ENCODE measurements around the gene PXYLP1.

The PXYLP1 gene

GRCh38 chr3:141336672-141337522, 105.3 kb downstream of the PXYLP1 start:
- ChIA-PET POLR2A (interaction anchor here (0.9 to 1.0 kb wide), 2 partner anchors 25 to 150 kb away, joined by 3 to 5 read pairs; partner anchors contain the start of gene RASA2), CTCF (interaction anchor here (1.0 to 1.1 kb wide), 2 partner anchors 24 to 105 kb away, joined by 4 to 7 read pairs; no protein-coding TSS in a partner anchor)
- no peak for DNase-seq (ENCODE audit: extremely low spot score)
- no peak for TF ChIP-seq ZNF384 (IDR thresholded peaks at IDR 0.05)
- no peak for TF ChIP-seq ELF4 (IDR thresholded peaks at IDR 0.05)

GRCh38 chr3:141337523-141337854, 105.9 kb downstream of the PXYLP1 start:
- TF ChIP-seq PKNOX1 (IDR thresholded peaks at IDR 0.05), result no peak
- no peak for TF ChIP-seq ELF4 (IDR thresholded peaks at IDR 0.05)
- no peak for TF ChIP-seq FOXA1 (IDR thresholded peaks at IDR 0.05)
- TF ChIP-seq NFRKB (IDR thresholded peaks at IDR 0.05), result no peak
- TF ChIP-seq TARDBP (IDR thresholded peaks at IDR 0.05), result no peak
- TF ChIP-seq LEF1 (IDR thresholded peaks at IDR 0.05; ENCODE audit: borderline replicate concordance), result no peak
- no peak for TF ChIP-seq ARNT (IDR thresholded peaks at IDR 0.05)
- no peak for TF ChIP-seq HDGF (IDR thresholded peaks at IDR 0.05; ENCODE audit: borderline replicate concordance)
- no peak for TF ChIP-seq CTBP1 (IDR thresholded peaks at IDR 0.05; ENCODE audit: borderline replicate concordance)
- TF ChIP-seq FOXM1 (IDR thresholded peaks at IDR 0.05; ENCODE audit: borderline replicate concordance), result no peak
- no peak for TF ChIP-seq BHLHE40 (IDR thresholded peaks at IDR 0.05; ENCODE audit: borderline replicate concordance)
- no peak for TF ChIP-seq L3MBTL2 (conservative IDR thresholded peaks at IDR 0.05)
- TF ChIP-seq SP1 (IDR thresholded peaks at IDR 0.05), result no peak
- DNase-seq (ENCODE audit: extremely low spot score), result no peak
- ChIA-PET CTCF (interaction anchor here (1.0 to 1.1 kb wide), 2 partner anchors 23 to 104 kb away, joined by 4 to 7 read pairs; no protein-coding TSS in a partner anchor), POLR2A (interaction anchor here (0.9 to 1.0 kb wide), 2 partner anchors 26 to 149 kb away, joined by 3 to 5 read pairs; partner anchors contain the start of gene RASA2)

- ChIA-PET CTCF (interaction anchor here (1.1 kb wide), 1 partner anchor 23 kb away, joined by 7 read pairs; no protein-coding TSS in a partner anchor), POLR2A (interaction anchor here (1.0 kb wide), 1 partner anchor 26 kb away, joined by 5 read pairs; no protein-coding TSS in a partner anchor)
- DNase-seq (ENCODE audit: extremely low spot score), result no peak
- TF ChIP-seq ZNF384 (IDR thresholded peaks at IDR 0.05) (no peak), HDGF (IDR thresholded peaks at IDR 0.05; ENCODE audit: borderline replicate concordance) (no peak)
Measured at GRCh38 chr3:141337991-141338390, 106.4 kb downstream of the PXYLP1 start.

- CTCF ChIA-PET, result no interaction called here
- TF ChIP-seq CTBP1 (IDR thresholded peaks at IDR 0.05; ENCODE audit: borderline replicate concordance), result no peak
- no peak for TF ChIP-seq FOXA1 (IDR thresholded peaks at IDR 0.05)
- TF ChIP-seq FOXK2 (IDR thresholded peaks at IDR 0.05), result no peak
- no peak for TF ChIP-seq PKNOX1 (IDR thresholded peaks at IDR 0.05)
- no peak for TF ChIP-seq LEF1 (IDR thresholded peaks at IDR 0.05; ENCODE audit: borderline replicate concordance)
- POLR2A ChIA-PET, result no interaction called here
- no peak for DNase-seq (ENCODE audit: extremely low spot score)
Measured at GRCh38 chr3:141338881-141339280, 107.3 kb downstream of the PXYLP1 start.

GRCh38 chr3:141341536-141341935, 109.9 kb downstream of the PXYLP1 start:
- no peak for TF ChIP-seq ARNT (IDR thresholded peaks at IDR 0.05)
- no peak for TF ChIP-seq HDGF (IDR thresholded peaks at IDR 0.05; ENCODE audit: borderline replicate concordance)
- TF ChIP-seq PKNOX1 (IDR thresholded peaks at IDR 0.05), result no peak
- TF ChIP-seq FOXA1 (IDR thresholded peaks at IDR 0.05), result no peak
- TF ChIP-seq ZNF384 (IDR thresholded peaks at IDR 0.05), result no peak
- no peak for TF ChIP-seq TARDBP (IDR thresholded peaks at IDR 0.05)
- no peak for TF ChIP-seq L3MBTL2 (conservative IDR thresholded peaks at IDR 0.05)
- no peak for TF ChIP-seq CTBP1 (IDR thresholded peaks at IDR 0.05; ENCODE audit: borderline replicate concordance)
- no peak for TF ChIP-seq BHLHE40 (IDR thresholded peaks at IDR 0.05; ENCODE audit: borderline replicate concordance)
- TF ChIP-seq NFRKB (IDR thresholded peaks at IDR 0.05), result no peak
- no peak for TF ChIP-seq SUZ12 (IDR thresholded peaks at IDR 0.05)
- no peak for TF ChIP-seq FOXK2 (IDR thresholded peaks at IDR 0.05)
- no peak for TF ChIP-seq ELF4 (IDR thresholded peaks at IDR 0.05)
- TF ChIP-seq LEF1 (IDR thresholded peaks at IDR 0.05; ENCODE audit: borderline replicate concordance), result no peak
- CTCF ChIA-PET, result no interaction called here

GRCh38 chr3:141342386-141342785, 110.8 kb downstream of the PXYLP1 start:
- TF ChIP-seq ARNT (IDR thresholded peaks at IDR 0.05), result no peak
- no peak for TF ChIP-seq L3MBTL2 (conservative IDR thresholded peaks at IDR 0.05)
- no peak for TF ChIP-seq ZNF384 (IDR thresholded peaks at IDR 0.05)
- TF ChIP-seq FOXM1 (IDR thresholded peaks at IDR 0.05; ENCODE audit: borderline replicate concordance), result no peak
- no peak for TF ChIP-seq SP1 (IDR thresholded peaks at IDR 0.05)
- no peak for TF ChIP-seq PKNOX1 (IDR thresholded peaks at IDR 0.05)
- TF ChIP-seq FOXK2 (IDR thresholded peaks at IDR 0.05), result no peak
- no peak for TF ChIP-seq ELF4 (IDR thresholded peaks at IDR 0.05)
- TF ChIP-seq HDGF (IDR thresholded peaks at IDR 0.05; ENCODE audit: borderline replicate concordance), result no peak
- TF ChIP-seq LEF1 (IDR thresholded peaks at IDR 0.05; ENCODE audit: borderline replicate concordance), result no peak
- no peak for TF ChIP-seq CTBP1 (IDR thresholded peaks at IDR 0.05; ENCODE audit: borderline replicate concordance)
- no peak for TF ChIP-seq FOXA1 (IDR thresholded peaks at IDR 0.05)
- DNase-seq (ENCODE audit: extremely low spot score), result no peak
- ChIA-PET CTCF (interaction anchor here (0.6 kb wide), 1 partner anchor 99 kb away, joined by 3 read pairs; no protein-coding TSS in a partner anchor), POLR2A (no interaction called here)

More at GRCh38 chr3:141341536-141341935, 109.9 kb downstream of the PXYLP1 start:
- POLR2A ChIA-PET, result no interaction called here
- no peak for DNase-seq (ENCODE audit: extremely low spot score)

All from HEK293T (cell line).